K562 (cell line): Measurements from ENCODE around the gene CMTM8. TPM values are rescaled to one million over a fixed set of nuclear protein-coding genes. Genes with fewer than 3 reads are reported as not detected.

Source experiments
- ATAC-seq: fragments of 200-7000 bp; cut with Tn5 transposase; 3 replicates; pipeline ENCODE4 v1.9.1; 2020; ENCODE audit warnings: moderate library complexity
- BruUV-seq: library from RNA; stranded (reverse); fragments of 400-500 nt; replicated peaks from 2 replicates; lab custom pipeline; 2021; lab: Mats Ljungman, UMichigan
- CTCF ChIA-PET: fragments of 300-600 bp; formaldehyde crosslinking; extraction: SDS; loops from one replicate; lab custom pipeline; 2021; ENCODE audit warnings: low intra/inter-chr PET ratio; lab: Yijun Ruan, JAX
- POLR2A ChIA-PET: fragments of 300-600, 350-650 bp; sonication (Branson Sonifier 250); formaldehyde crosslinking; extraction: SDS; loops from one replicate; lab custom pipeline; 2021; ENCODE audit warnings: antibody characterized with exemption, inconsistent platforms; lab: Yijun Ruan, JAX
- DNase-seq, 4 experiments: peaks; one replicate each; pipeline versions ENCODE4 v3.0.0 to v3.0.0-alpha.2; 2011 to 2018; ENCODE audit warnings: low spot score in 3 of 4, mixed read lengths in 3 of 4; ENCODE audit errors: extremely low read depth in 1 of 4
- FAIRE-seq: peaks from 2 replicates; lab custom pipeline; 2011; peaks lifted over from hg19 to GRCh38; lab: Jason Lieb, UNC
- H2AFZ ChIP-seq: 2 replicates; pipeline ENCODE4 v1.6.0; 2011; ENCODE audit warnings: low read depth, low read length, control low read depth, inconsistent platforms
- H3K27ac ChIP-seq: fragments of 200-600 bp; 3 replicates; pipeline ENCODE4 v1.8.0; 2011; ENCODE audit warnings: low read depth, mild to moderate bottlenecking, control low read depth, inconsistent platforms, low read length, moderate library complexity, mixed read lengths; ENCODE audit errors: extremely low read depth
- H3K27me3 ChIP-seq, 2 experiments: fragments of 300-600 bp in 1 of 2; 2 replicates in 1 of 2; 3 replicates in 1 of 2; pipeline versions ENCODE4 v1.6.0 to v1.8.0; 2011; ENCODE audit warnings: inconsistent platforms in 2 of 2, low read length in 2 of 2, mild to moderate bottlenecking in 1 of 2, mixed read lengths in 1 of 2, moderate library complexity in 1 of 2; ENCODE audit not compliant: control insufficient read depth in 2 of 2, insufficient read depth in 2 of 2
- H3K36me3 ChIP-seq: fragments of 300-600 bp; 3 replicates; pipeline ENCODE4 v1.8.0; 2011; ENCODE audit warnings: mild to moderate bottlenecking, low read length, inconsistent platforms; ENCODE audit not compliant: control insufficient read depth, insufficient read depth
- H3K4me1 ChIP-seq, 2 experiments: fragments of 200-600 bp in 1 of 2; replicated peaks in 1 of 2; 2 replicates in 1 of 2; 3 replicates in 1 of 2; pipeline versions ENCODE4 v1.5.1 to v1.8.0; 2011; ENCODE audit warnings: inconsistent platforms in 2 of 2, low read length in 2 of 2, mild to moderate bottlenecking in 1 of 2, mixed read lengths in 1 of 2, moderate library complexity in 1 of 2; ENCODE audit not compliant: control insufficient read depth in 2 of 2, insufficient read depth in 2 of 2
- H3K4me2 ChIP-seq: 2 replicates; pipeline ENCODE4 v1.6.1; 2011; ENCODE audit warnings: low read length, control low read depth, inconsistent platforms, mixed read lengths; ENCODE audit not compliant: insufficient read depth
- H3K4me3 ChIP-seq: fragments of 200-600 bp; sonication (generic), shearing (Covaris generic); 2 replicates; pipeline ENCODE4 v1.5.1; 2016; ENCODE audit warnings: control low read depth, inconsistent platforms
- H3K79me2 ChIP-seq: fragments of 200-600 bp; 3 replicates; pipeline ENCODE4 v1.8.0; 2011; ENCODE audit warnings: low read length, inconsistent platforms; ENCODE audit not compliant: control insufficient read depth, insufficient read depth
- H3K9ac ChIP-seq, 2 experiments: 2 replicates each; pipeline versions ENCODE4 v1.6.0 to v1.6.1; 2011; ENCODE audit warnings: low read depth in 2 of 2, low read length in 2 of 2, control low read depth in 1 of 2, inconsistent platforms in 1 of 2, mild to moderate bottlenecking in 1 of 2, mixed read lengths in 1 of 2; ENCODE audit not compliant: insufficient read depth in 1 of 2
- H3K9me1 ChIP-seq: one replicate; pipeline ENCODE4 v1.6.0; 2011; ENCODE audit warnings: inconsistent platforms, mild to moderate bottlenecking, low read length, moderate library complexity; ENCODE audit not compliant: control insufficient read depth, insufficient read depth
- H3K9me3 ChIP-seq: replicated peaks from 2 replicates; pipeline ENCODE4 v1.5.1; 2011; ENCODE audit warnings: low read depth, low read length, inconsistent platforms; ENCODE audit not compliant: control insufficient read depth, insufficient read depth
- H4K20me1 ChIP-seq: replicated peaks from 2 replicates; pipeline ENCODE4 v1.6.1; 2011; ENCODE audit warnings: low read length, inconsistent platforms, mixed read lengths; ENCODE audit not compliant: control insufficient read depth, insufficient read depth
- FOXK1 ChIP-seq: sonication (generic); formaldehyde crosslinking; IDR thresholded peaks from 2 replicates; pipeline ENCODE4 v1.8.0; 2022; ENCODE audit warnings: missing genetic modification reagents, mild to moderate bottlenecking, borderline replicate concordance
- HIVEP1 ChIP-seq: fragments of 250-450 bp; sonication (Bioruptor Pico); IDR thresholded peaks from 2 replicates; pipeline ENCODE4 v1.4.0; 2020; ENCODE audit warnings: mild to moderate bottlenecking
- MYC ChIP-seq, 2 experiments: fragments of 250-450 bp in 1 of 2; sonication (Bioruptor Pico) in 1 of 2; IDR thresholded peaks; 2 replicates each; pipeline versions ENCODE4 v1.5.1 to v1.6.1; 2012 to 2021; ENCODE audit warnings: low read depth in 2 of 2, borderline replicate concordance in 1 of 2, improper control_type of control experiment in 1 of 2, low read length in 1 of 2, mild to moderate bottlenecking in 1 of 2, moderate library complexity in 1 of 2
- NCOA6 ChIP-seq: fragments of 450-650 bp; IDR thresholded peaks from 2 replicates; pipeline ENCODE4 v1.6.1; 2017; ENCODE audit warnings: mild to moderate bottlenecking
- NEUROD1 ChIP-seq: fragments of 150-350 bp; IDR thresholded peaks from 2 replicates; pipeline ENCODE4 v1.6.1; 2014; ENCODE audit warnings: borderline replicate concordance, low read length, low read depth; ENCODE audit not compliant: partially characterized antibody
- NR2C2 ChIP-seq, 2 experiments: fragments of 200-800 bp in 1 of 2; sonication (Bioruptor generic) in 1 of 2; sonication (generic) in 1 of 2; formaldehyde crosslinking in 1 of 2; IDR thresholded peaks; 2 replicates each; pipeline versions ENCODE4 v1.6.1 to v1.8.0; 2016 to 2022; ENCODE audit warnings: mild to moderate bottlenecking in 1 of 2, missing compliant biosample characterization in 1 of 2, missing genetic modification characterization in 1 of 2, missing genetic modification reagents in 1 of 2
- SIN3B ChIP-seq: fragments of 450-650 bp; IDR thresholded peaks from 2 replicates; pipeline ENCODE4 v1.6.1; 2017; ENCODE audit warnings: low read depth, mild to moderate bottlenecking, moderate library complexity
- TEAD2 ChIP-seq: fragments of 450-650 bp; IDR thresholded peaks from 2 replicates; pipeline ENCODE4 v1.6.1; 2016; ENCODE audit warnings: missing genetic modification characterization, control low read depth, missing compliant biosample characterization
- ZNF57 ChIP-seq: fragments of 450-650 bp; formaldehyde crosslinking; IDR thresholded peaks from 2 replicates; pipeline ENCODE4 v1.4.0; 2020; ENCODE audit warnings: mild to moderate bottlenecking, moderate library complexity
- WGBS: fragments of 100-300 bp; shearing (Covaris generic); methylation state at CpG from one replicate; pipeline ENCODE4 v1.1.6; 2016; ENCODE audit warnings: low coverage, mixed read lengths; ENCODE audit not compliant: insufficient coverage; ENCODE audit errors: missing lambda C conversion rate; 5-methylcytosine and 5-hydroxymethylcytosine counted together
- in situ Hi-C: fragments of 300-500 bp; cut with MboI; formaldehyde crosslinking; loops from 4 replicates; pipeline ENCODE4 v1.15.0; 2018; ENCODE audit warnings: inconsistent platforms, mixed read lengths
- intact Hi-C: fragments of 100-400 bp; cut with micrococcal nuclease; formaldehyde crosslinking; loops from 2 replicates; pipeline ENCODE4 v1.14.2; 2022
- polyA plus RNA-seq, 8 experiments: library from polyadenylated mRNA; depleted of rRNA in 4 of 8; stranded (reverse) in 5 of 8; unstranded in 3 of 8; fragments of >200 nt; fragmentation: Nextera tagmentation in 2 of 8; fragmentation: Illumina TruSeq in 1 of 8; extraction: Ambion mirVana in 2 of 8; extraction: Trizol in 1 of 8; gene quantifications; 2 replicates each; pipeline versions ENCODE4 v1.2.1 to v1.2.3, GENCODE V29; 2011 to 2014; ENCODE audit warnings: inconsistent platforms in 1 of 8, missing spikeins in 1 of 8
- total RNA-seq, 7 experiments: library from RNA; depleted of rRNA in 6 of 7; stranded (reverse); fragments of >200 nt in 6 of 7; fragmentation: Illumina TruSeq in 2 of 7; extraction: Trizol in 2 of 7; gene quantifications; 2 replicates each; pipeline versions ENCODE4 v1.2.1 to v1.2.3, GENCODE V29; 2011 to 2021; ENCODE audit warnings: low replicate concordance in 1 of 7
- TF ChIP-seq, protein P1 (sequence below): fragments of 250-450 bp; sonication (Bioruptor Pico); IDR thresholded peaks from 2 replicates; pipeline ENCODE4 v1.5.0; 2021; ENCODE audit warnings: mild to moderate bottlenecking, moderate library complexity

CMTM8 gene
- total and polyA plus RNA-seq, 9 of the 15 experiments (the other 6 are each of a cell fraction or from before 2014, with no cell fraction given): not detected

DNA sequence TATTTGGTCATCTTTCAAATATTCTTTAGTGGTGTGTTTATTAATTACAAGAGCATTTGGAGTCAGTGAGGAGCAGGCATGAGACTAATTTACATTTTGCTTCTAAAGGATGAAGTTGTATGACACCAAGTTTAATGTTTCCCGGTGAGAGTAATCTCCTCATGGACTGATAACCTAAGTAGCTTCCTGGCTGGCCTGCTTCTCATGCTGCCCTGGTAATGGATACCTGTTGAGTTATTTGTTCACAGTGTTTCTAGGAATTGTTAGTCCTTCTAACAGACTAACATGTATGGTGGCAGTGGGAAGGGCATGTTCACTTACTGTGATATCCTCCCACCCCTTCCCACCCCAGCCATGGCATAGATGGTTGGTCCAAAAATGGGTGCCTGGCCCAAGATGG, 83.8 kb downstream of the CMTM8 start:
- DNase-seq (no peak), FAIRE-seq (no peak), ATAC-seq (no peak)
- Histone ChIP-seq H3K4me3 (no peak overlapping the region), H4K20me1 (no peaks in the 10 kb centered on the region), H2AFZ (no peak overlapping the region), H3K36me3 (no peaks in the 10 kb centered on the region), H3K27me3 (peaks cover 6 to 29% of the 10 kb centered on the region in 2 experiments; a peak in 3 of 5 replicates), H3K4me1 (no peaks in the 10 kb centered on the region), H3K4me2 (no peak overlapping the region), H3K9ac (no peak overlapping the region), H3K79me2 (no peaks in the 10 kb centered on the region), H3K9me1 (no peaks in the 10 kb centered on the region), H3K9me3 (no peaks in the 10 kb centered on the region), H3K27ac (no peak overlapping the region)
- no TSS peak for BruUV-seq
- TF ChIP-seq HIVEP1 (CRISPR knock-in tag): no peak
- TF ChIP-seq, protein P1, sequence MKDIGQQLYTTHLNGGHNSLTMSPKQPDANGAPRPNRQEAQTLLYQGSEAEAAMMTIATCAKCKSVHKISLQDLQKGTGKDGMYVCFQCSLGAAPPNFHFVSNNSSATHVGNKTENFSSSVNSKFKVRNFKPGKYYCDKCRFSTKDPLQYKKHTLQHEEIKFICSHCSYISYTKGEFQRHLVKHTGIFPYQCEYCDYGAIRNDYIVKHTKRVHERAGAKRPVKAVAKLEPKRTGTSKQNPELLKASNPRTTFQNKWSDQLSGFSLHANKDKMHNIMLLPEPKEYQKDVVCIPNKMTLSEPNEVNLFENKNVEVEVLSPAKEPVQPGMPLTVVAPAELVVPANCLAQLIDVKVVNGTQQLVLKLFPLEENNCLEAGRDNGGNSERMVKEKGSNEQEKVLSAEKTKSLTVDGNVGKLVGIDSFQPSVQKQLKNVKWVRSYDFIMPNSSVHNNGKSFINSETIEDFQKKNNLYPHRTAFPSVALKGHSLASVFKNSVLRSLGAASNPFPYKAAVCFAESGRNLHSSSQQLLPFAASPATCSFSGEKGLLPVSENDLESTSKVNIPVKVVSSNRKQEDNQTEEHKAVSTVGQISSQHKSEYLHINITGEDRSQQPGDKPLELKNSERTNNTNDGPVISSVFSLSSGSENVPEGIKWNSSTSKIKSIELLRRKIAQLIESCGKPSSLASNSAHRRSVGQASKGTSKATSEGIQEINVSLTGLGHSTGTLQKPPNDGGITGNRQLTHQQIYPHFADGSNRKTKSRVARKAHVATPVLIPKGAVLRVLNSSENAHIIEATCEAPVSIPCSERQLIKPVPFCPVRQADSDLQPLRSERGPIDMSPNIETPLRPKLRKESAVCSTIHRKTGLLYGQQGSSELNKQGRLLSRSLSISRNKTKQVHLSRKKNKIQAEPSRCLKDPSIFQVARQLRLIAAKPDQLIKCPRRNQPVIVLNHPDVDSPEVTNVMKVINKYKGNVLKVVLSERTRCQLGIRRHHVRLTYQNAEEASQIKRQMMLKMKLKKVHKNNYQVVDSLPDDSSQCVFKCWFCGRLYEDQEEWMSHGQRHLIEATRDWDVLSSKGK (CRISPR knock-in tag): no peak
- TF ChIP-seq SIN3B: no peak
- no peak for TF ChIP-seq ZNF57
- TF ChIP-seq TEAD2 (tag): no peak
- TF ChIP-seq NR2C2 (CRISPR knock-in tag; IDR thresholded peaks at IDR 0.05): no peak
- TF ChIP-seq NR2C2 (tag; IDR thresholded peaks at IDR 0.05): no peak
- TF ChIP-seq FOXK1 (CRISPR knock-in tag): no peak
- no peak for TF ChIP-seq MYC (IDR thresholded peaks at IDR 0.05; ENCODE audit: low read depth, low read length)
- TF ChIP-seq MYC (CRISPR knock-in tag; IDR thresholded peaks at IDR 0.05; ENCODE audit: borderline replicate concordance, low read depth): no peak
- TF ChIP-seq NEUROD1: no peak
- no peak for TF ChIP-seq NCOA6
- 6% methylated on average over 1 of the region's 1 CpG for WGBS
- intact Hi-C loops (no loop called here), in situ Hi-C loops (no loop called here)
- POLR2A ChIA-PET: no interaction called here
- CTCF ChIA-PET: no interaction called here
